PFSK-1 (cell line): ENCODE measurements around the gene AMHR2.

Experiments used
- FOXP2 ChIP-seq: optimal IDR thresholded peaks from 2 replicates; pipeline ENCODE3; 2011; ENCODE audit warnings: borderline replicate concordance, control low read depth, inconsistent platforms; ENCODE audit not compliant: insufficient read depth; ENCODE audit errors: extremely low read length, extremely low read depth
- POLR2AphosphoS5 ChIP-seq: IDR thresholded peaks from 2 replicates; pipeline ENCODE4 v1.6.1; 2012; ENCODE audit warnings: low read depth, mild to moderate bottlenecking, control low read depth, low read length, moderate library complexity
- SIN3A ChIP-seq: IDR thresholded peaks from 2 replicates; pipeline ENCODE4 v1.6.1; 2012; ENCODE audit warnings: mild to moderate bottlenecking, low read length, moderate library complexity, borderline replicate concordance; ENCODE audit not compliant: insufficient read depth
- TAF1 ChIP-seq: IDR thresholded peaks from 2 replicates; pipeline ENCODE4 v1.6.1; 2012; ENCODE audit warnings: low read length, control low read depth, borderline replicate concordance; ENCODE audit not compliant: insufficient read depth
- TF ChIP-seq, protein P1 (sequence below), 2 experiments: IDR thresholded peaks; 2 replicates each; pipeline versions ENCODE4 v1.6.1 to v1.8.0; 2011 to 2012; ENCODE audit warnings: low read depth in 2 of 2, low read length in 2 of 2, control low read depth in 1 of 2, inconsistent platforms in 1 of 2, mild to moderate bottlenecking in 1 of 2, moderate library complexity in 1 of 2; ENCODE audit not compliant: insufficient read depth in 1 of 2

AMHR2 gene

GRCh38 chr12:53410951-53411350 lies 12.7 kb upstream of the AMHR2 start:
- TF ChIP-seq TAF1, result no peak
- no peak for TF ChIP-seq POLR2AphosphoS5
- no peak for TF ChIP-seq SIN3A
- TF ChIP-seq, protein P1, sequence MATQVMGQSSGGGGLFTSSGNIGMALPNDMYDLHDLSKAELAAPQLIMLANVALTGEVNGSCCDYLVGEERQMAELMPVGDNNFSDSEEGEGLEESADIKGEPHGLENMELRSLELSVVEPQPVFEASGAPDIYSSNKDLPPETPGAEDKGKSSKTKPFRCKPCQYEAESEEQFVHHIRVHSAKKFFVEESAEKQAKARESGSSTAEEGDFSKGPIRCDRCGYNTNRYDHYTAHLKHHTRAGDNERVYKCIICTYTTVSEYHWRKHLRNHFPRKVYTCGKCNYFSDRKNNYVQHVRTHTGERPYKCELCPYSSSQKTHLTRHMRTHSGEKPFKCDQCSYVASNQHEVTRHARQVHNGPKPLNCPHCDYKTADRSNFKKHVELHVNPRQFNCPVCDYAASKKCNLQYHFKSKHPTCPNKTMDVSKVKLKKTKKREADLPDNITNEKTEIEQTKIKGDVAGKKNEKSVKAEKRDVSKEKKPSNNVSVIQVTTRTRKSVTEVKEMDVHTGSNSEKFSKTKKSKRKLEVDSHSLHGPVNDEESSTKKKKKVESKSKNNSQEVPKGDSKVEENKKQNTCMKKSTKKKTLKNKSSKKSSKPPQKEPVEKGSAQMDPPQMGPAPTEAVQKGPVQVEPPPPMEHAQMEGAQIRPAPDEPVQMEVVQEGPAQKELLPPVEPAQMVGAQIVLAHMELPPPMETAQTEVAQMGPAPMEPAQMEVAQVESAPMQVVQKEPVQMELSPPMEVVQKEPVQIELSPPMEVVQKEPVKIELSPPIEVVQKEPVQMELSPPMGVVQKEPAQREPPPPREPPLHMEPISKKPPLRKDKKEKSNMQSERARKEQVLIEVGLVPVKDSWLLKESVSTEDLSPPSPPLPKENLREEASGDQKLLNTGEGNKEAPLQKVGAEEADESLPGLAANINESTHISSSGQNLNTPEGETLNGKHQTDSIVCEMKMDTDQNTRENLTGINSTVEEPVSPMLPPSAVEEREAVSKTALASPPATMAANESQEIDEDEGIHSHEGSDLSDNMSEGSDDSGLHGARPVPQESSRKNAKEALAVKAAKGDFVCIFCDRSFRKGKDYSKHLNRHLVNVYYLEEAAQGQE (IDR thresholded peaks at IDR 0.05; ENCODE audit: insufficient read depth in 1 of 2, low read depth in 2 of 2, low read length in 2 of 2), result no peak
- no peak for TF ChIP-seq FOXP2

- TF ChIP-seq POLR2AphosphoS5 (no peak), SIN3A (no peak), FOXP2 (no peak), TAF1 (no peak)
- TF ChIP-seq, protein P1 (IDR thresholded peaks at IDR 0.05; ENCODE audit: insufficient read depth in 1 of 2, low read depth in 2 of 2, low read length in 2 of 2), result no peak
These were observed 10.0 kb upstream of the AMHR2 start for GRCh38 chr12:53413485-53414204.

- TF ChIP-seq, protein P1 (IDR thresholded peaks at IDR 0.05; ENCODE audit: insufficient read depth in 1 of 2, low read depth in 2 of 2, low read length in 2 of 2), result no peak
- no peak for TF ChIP-seq POLR2AphosphoS5
These were observed 8.8 kb upstream of the AMHR2 start for GRCh38 chr12:53414756-53415417.

- TF ChIP-seq SIN3A (no peak), FOXP2 (no peak), TAF1 (no peak), POLR2AphosphoS5 (no peak)
- TF ChIP-seq, protein P1 (IDR thresholded peaks at IDR 0.05; ENCODE audit: insufficient read depth in 1 of 2, low read depth in 2 of 2, low read length in 2 of 2), result no peak
These were observed 5.4 kb upstream of the AMHR2 start for GRCh38 chr12:53418221-53418620.

- TF ChIP-seq FOXP2 (no peak), POLR2AphosphoS5 (no peak), SIN3A (no peak), TAF1 (no peak)
- TF ChIP-seq, protein P1 (IDR thresholded peaks at IDR 0.05; ENCODE audit: insufficient read depth in 1 of 2, low read depth in 2 of 2, low read length in 2 of 2), result no peak
These were observed 3.9 kb upstream of the AMHR2 start for GRCh38 chr12:53419756-53420155.
